HEK293T (cell line): ENCODE data around the gene LIMS2.

ENCODE experiments used
- BHLHE40 ChIP-seq: fragments of 450-650 bp; IDR thresholded peaks from 2 replicates; pipeline ENCODE4 v1.6.1; 2016; ENCODE audit warnings: mild to moderate bottlenecking, moderate library complexity, borderline replicate concordance
- CTBP1 ChIP-seq: fragments of 450-650 bp; IDR thresholded peaks from 2 replicates; pipeline ENCODE4 v1.6.1; 2016; ENCODE audit warnings: borderline replicate concordance
- FOXM1 ChIP-seq: fragments of 450-650 bp; IDR thresholded peaks from 2 replicates; pipeline ENCODE4 v1.6.1; 2017; ENCODE audit warnings: mild to moderate bottlenecking, borderline replicate concordance
- LEF1 ChIP-seq: fragments of 450-650 bp; IDR thresholded peaks from 2 replicates; pipeline ENCODE4 v1.6.1; 2017; ENCODE audit warnings: mild to moderate bottlenecking, borderline replicate concordance
- NFRKB ChIP-seq: fragments of 450-650 bp; IDR thresholded peaks from 2 replicates; pipeline ENCODE4 v1.6.1; 2016; ENCODE audit warnings: mild to moderate bottlenecking, moderate library complexity
- SUZ12 ChIP-seq: fragments of 450-650 bp; IDR thresholded peaks from 2 replicates; pipeline ENCODE4 v1.6.1; 2016; ENCODE audit warnings: mild to moderate bottlenecking
- TARDBP ChIP-seq: fragments of 450-650 bp; IDR thresholded peaks from 2 replicates; pipeline ENCODE4 v1.6.1; 2016

DNA sequence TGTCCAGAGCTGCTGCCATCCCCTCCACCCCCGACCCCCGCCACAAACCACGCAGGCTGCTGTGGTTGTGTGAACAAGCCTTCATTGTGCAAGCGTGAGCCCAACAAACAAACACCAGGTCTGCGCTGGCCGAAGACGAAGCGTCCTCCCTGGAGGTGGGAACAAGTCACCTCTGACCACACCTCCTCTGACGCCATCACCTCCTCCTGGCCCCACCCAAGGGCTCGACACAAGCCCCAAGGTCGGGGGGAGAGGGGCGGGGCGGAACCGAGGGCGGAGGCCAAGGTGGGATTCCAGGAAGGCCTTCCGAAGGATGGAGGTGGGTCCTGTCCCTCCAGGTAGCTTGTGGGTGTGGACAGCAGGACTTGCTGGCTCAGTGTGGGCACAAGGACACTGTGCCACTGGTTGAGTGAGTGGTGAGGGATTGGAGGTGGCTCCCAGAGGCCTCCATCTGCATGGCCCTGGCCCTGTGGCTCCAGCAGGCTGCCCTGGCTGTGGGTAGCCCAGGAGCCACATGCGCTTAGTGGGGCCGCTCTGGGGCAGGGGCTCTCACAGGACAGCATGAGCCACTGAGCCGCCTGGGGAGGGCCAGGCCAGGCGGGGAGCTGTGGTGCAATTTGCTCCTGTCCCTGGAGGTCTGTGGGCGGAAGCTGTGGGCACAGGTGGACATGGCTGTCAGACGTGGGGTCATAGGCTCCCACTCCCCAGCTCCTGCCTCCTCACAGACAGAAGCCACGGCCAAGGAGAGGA is 36.8 kb downstream of the LIMS2 start:
- TF ChIP-seq NFRKB (no peak), FOXM1 (no peak), SUZ12 (no peak), CTBP1 (no peak), LEF1 (no peak), TARDBP (no peak), BHLHE40 (no peak)
